A549 (cell line): ENCODE results near the gene SAMD8. TPM values are rescaled to one million over a fixed set of nuclear protein-coding genes. Genes with fewer than 3 reads are reported as not detected.

Experiments
- ATAC-seq, 2 experiments: fragments of 200-7000 bp in 1 of 2; fragments of >200 bp in 1 of 2; cut with Nextera tagmentation in 1 of 2; cut with Tn5 transposase in 1 of 2; 3 replicates each; pipeline versions ENCODE4 v1.8.0 to v1.9.1; 2018 to 2020; ENCODE audit warnings: mild to moderate bottlenecking in 1 of 2, moderate library complexity in 1 of 2
- CTCF ChIA-PET: fragments of 300-600 bp; sonication (Branson Sonifier 250); formaldehyde crosslinking; extraction: SDS; loops from one replicate; lab custom pipeline; 2021; ENCODE audit warnings: antibody characterized with exemption, inconsistent platforms; lab: Yijun Ruan, JAX
- POLR2A ChIA-PET: fragments of 350-600 bp; formaldehyde crosslinking; extraction: SDS; loops from one replicate; lab custom pipeline; 2021; ENCODE audit warnings: antibody characterized with exemption, inconsistent platforms; lab: Yijun Ruan, JAX
- DNase-seq, 2 experiments: peaks; one replicate each; pipeline versions ENCODE4 v3.0.0 to v3.0.0-alpha.2; 2011 to 2016; ENCODE audit warnings: low read depth in 1 of 2, low spot score in 1 of 2
- FAIRE-seq: peaks from 2 replicates; lab custom pipeline; 2011; peaks lifted over from hg19 to GRCh38; lab: Jason Lieb, UNC
- H3K27ac ChIP-seq, 2 experiments: fragments of >200 bp; sonication (Bioruptor Twin); formaldehyde crosslinking; 3 replicates each; pipeline ENCODE4 v1.5.1; 2016 to 2017
- H3K4me1 ChIP-seq: fragments of >200 bp; sonication (Bioruptor Twin); formaldehyde crosslinking; 3 replicates; pipeline ENCODE4 v1.6.1; 2016
- H3K4me2 ChIP-seq: fragments of >200 bp; sonication (Bioruptor Twin); formaldehyde crosslinking; 3 replicates; pipeline ENCODE4 v1.6.1; 2016
- H3K4me3 ChIP-seq: fragments of >200 bp; sonication (Bioruptor Twin); formaldehyde crosslinking; 3 replicates; pipeline ENCODE4 v1.5.1; 2016
- H3K9me3 ChIP-seq: fragments of >200 bp; sonication (Bioruptor Twin); formaldehyde crosslinking; 3 replicates; pipeline ENCODE4 v1.6.1; 2016
- BHLHE40 ChIP-seq: IDR thresholded peaks from 2 replicates; pipeline ENCODE4 v1.6.1; 2012; ENCODE audit warnings: low read depth, low read length, inconsistent platforms
- CEBPB ChIP-seq, 2 experiments: fragments of >200 bp in 1 of 2; sonication (Bioruptor Twin) in 1 of 2; formaldehyde crosslinking in 1 of 2; IDR thresholded peaks; 2 replicates each; pipeline ENCODE4 v1.6.1; 2012 to 2016
- CHD4 ChIP-seq: fragments of 200-600 bp; sonication (generic); IDR thresholded peaks from 2 replicates; pipeline ENCODE4 v1.6.1; 2016; ENCODE audit warnings: antibody characterized with exemption, mild to moderate bottlenecking, borderline replicate concordance
- EHMT2 ChIP-seq: fragments of 200-600 bp; sonication (generic); IDR thresholded peaks from 2 replicates; pipeline ENCODE4 v1.6.1; 2016; ENCODE audit warnings: antibody characterized with exemption, low read depth, mild to moderate bottlenecking, moderate library complexity
- FOSB ChIP-seq: fragments of 250-450 bp; sonication (Bioruptor Pico); IDR thresholded peaks from 2 replicates; pipeline ENCODE4 v1.5.0; 2020; ENCODE audit warnings: mild to moderate bottlenecking, moderate library complexity
- FOSL2 ChIP-seq, 2 experiments: fragments of 450-650 bp in 1 of 2; fragments of >200 bp in 1 of 2; sonication (Bioruptor Twin) in 1 of 2; formaldehyde crosslinking; IDR thresholded peaks; 2 replicates each; pipeline versions ENCODE4 v1.5.0 to v1.6.1; 2016 to 2020; ENCODE audit warnings: mild to moderate bottlenecking in 1 of 2, moderate library complexity in 1 of 2
- FOXS1 ChIP-seq: fragments of 250-450 bp; sonication (Bioruptor Pico); IDR thresholded peaks from 2 replicates; pipeline ENCODE4 v1.5.0; 2020; ENCODE audit warnings: mild to moderate bottlenecking, moderate library complexity
- HDAC2 ChIP-seq: fragments of 200-600 bp; sonication (generic); IDR thresholded peaks from 2 replicates; pipeline ENCODE4 v1.6.1; 2016
- HES2 ChIP-seq: fragments of >200 bp; sonication (Bioruptor Twin); formaldehyde crosslinking; IDR thresholded peaks from 2 replicates; pipeline ENCODE4 v1.6.1; 2016
- HOXB13 ChIP-seq: fragments of 250-450 bp; sonication (Bioruptor Pico); IDR thresholded peaks from 2 replicates; pipeline ENCODE4 v1.5.0; 2020; ENCODE audit warnings: low read depth, mild to moderate bottlenecking, moderate library complexity
- JUN ChIP-seq, 2 experiments: fragments of >200 bp; sonication (Bioruptor Twin); formaldehyde crosslinking; IDR thresholded peaks; 2 replicates in 1 of 2; 3 replicates in 1 of 2; pipeline ENCODE4 v1.6.1; 2016 to 2017
- JUNB ChIP-seq: fragments of >200 bp; sonication (Bioruptor Twin); formaldehyde crosslinking; IDR thresholded peaks from 2 replicates; pipeline ENCODE4 v1.6.1; 2016
- KDM5A ChIP-seq: fragments of 200-600 bp; sonication (generic); IDR thresholded peaks from 2 replicates; pipeline ENCODE4 v1.6.1; 2016; ENCODE audit warnings: antibody characterized with exemption, mild to moderate bottlenecking
- MAZ ChIP-seq: fragments of 150-350 bp; IDR thresholded peaks from 2 replicates; pipeline ENCODE4 v1.6.1; 2014; ENCODE audit warnings: antibody characterized with exemption, low read depth, low read length, borderline replicate concordance
- NPAS2 ChIP-seq: fragments of 250-450 bp; sonication (Bioruptor Pico); IDR thresholded peaks from 2 replicates; pipeline ENCODE4 v1.8.0; 2022; ENCODE audit warnings: mild to moderate bottlenecking, moderate library complexity, borderline replicate concordance
- NR3C1 ChIP-seq: fragments of >200 bp; sonication (Bioruptor Twin); formaldehyde crosslinking; IDR thresholded peaks from 3 replicates; pipeline ENCODE4 v1.6.1; 2017
- PBX3 ChIP-seq: IDR thresholded peaks from 2 replicates; pipeline ENCODE4 v1.6.1; 2012
- PHF8 ChIP-seq: fragments of 200-600 bp; sonication (generic); IDR thresholded peaks from 2 replicates; pipeline ENCODE4 v1.6.1; 2016; ENCODE audit warnings: low read depth, mild to moderate bottlenecking, antibody characterized with exemption, moderate library complexity, borderline replicate concordance
- POLR2A ChIP-seq: IDR thresholded peaks from 2 replicates; pipeline ENCODE4 v1.6.1; 2012; ENCODE audit warnings: mild to moderate bottlenecking, low read length
- POLR2AphosphoS2 ChIP-seq: conservative IDR thresholded peaks from 2 replicates; pipeline ENCODE4 v1.6.1; 2012; ENCODE audit warnings: low read length, improper control_type of control experiment, inconsistent platforms
- RAD21 ChIP-seq, 2 experiments: fragments of >200 bp in 1 of 2; sonication (Bioruptor Twin) in 1 of 2; formaldehyde crosslinking in 1 of 2; IDR thresholded peaks in 1 of 2; conservative IDR thresholded peaks in 1 of 2; 2 replicates in 1 of 2; 3 replicates in 1 of 2; pipeline ENCODE4 v1.6.1; 2012 to 2018; ENCODE audit warnings: inconsistent platforms in 1 of 2
- REST ChIP-seq: fragments of 200-600 bp; sonication (generic); IDR thresholded peaks from 2 replicates; pipeline ENCODE4 v1.6.1; 2016; ENCODE audit warnings: antibody characterized with exemption, mild to moderate bottlenecking, moderate library complexity
- RFX5 ChIP-seq: fragments of 450-650 bp; IDR thresholded peaks from 2 replicates; pipeline ENCODE4 v1.7.1; 2014; ENCODE audit warnings: antibody characterized with exemption, mild to moderate bottlenecking, moderate library complexity
- SMC3 ChIP-seq: fragments of >200 bp; sonication (Bioruptor Twin); formaldehyde crosslinking; IDR thresholded peaks from 3 replicates; pipeline ENCODE4 v1.6.1; 2018; ENCODE audit warnings: inconsistent platforms
- SREBF2 ChIP-seq: fragments of 450-650 bp; IDR thresholded peaks from 2 replicates; pipeline ENCODE4 v1.6.1; 2014; ENCODE audit warnings: mild to moderate bottlenecking, moderate library complexity
- WGBS: methylation state at CpG from one replicate; pipeline ENCODE4 v1.1.6; 2017; ENCODE audit errors: missing lambda C conversion rate; 5-methylcytosine and 5-hydroxymethylcytosine counted together
- polyA plus RNA-seq, 4 experiments: library from polyadenylated mRNA; depleted of rRNA in 3 of 4; stranded (reverse); fragments of >200 nt; fragmentation: RNase III in 1 of 4; extraction: RNeasy Plus Mini Kit Qiagen cat#74134 plus additional on column Dnase treatment in 1 of 4; gene quantifications; 2 replicates in 3 of 4; 3 replicates in 1 of 4; pipeline ENCODE4 v1.2.3, GENCODE V29; 2011 to 2017
- TF ChIP-seq, protein P1 (sequence below): fragments of 450-650 bp; IDR thresholded peaks from 2 replicates; pipeline ENCODE4 v1.6.1; 2014; ENCODE audit warnings: antibody characterized with exemption

The SAMD8 gene
- polyA plus RNA-seq, 2 of the 4 experiments (the other 2 are of a cell fraction) = 10.9 to 27.9 TPM

DNA sequence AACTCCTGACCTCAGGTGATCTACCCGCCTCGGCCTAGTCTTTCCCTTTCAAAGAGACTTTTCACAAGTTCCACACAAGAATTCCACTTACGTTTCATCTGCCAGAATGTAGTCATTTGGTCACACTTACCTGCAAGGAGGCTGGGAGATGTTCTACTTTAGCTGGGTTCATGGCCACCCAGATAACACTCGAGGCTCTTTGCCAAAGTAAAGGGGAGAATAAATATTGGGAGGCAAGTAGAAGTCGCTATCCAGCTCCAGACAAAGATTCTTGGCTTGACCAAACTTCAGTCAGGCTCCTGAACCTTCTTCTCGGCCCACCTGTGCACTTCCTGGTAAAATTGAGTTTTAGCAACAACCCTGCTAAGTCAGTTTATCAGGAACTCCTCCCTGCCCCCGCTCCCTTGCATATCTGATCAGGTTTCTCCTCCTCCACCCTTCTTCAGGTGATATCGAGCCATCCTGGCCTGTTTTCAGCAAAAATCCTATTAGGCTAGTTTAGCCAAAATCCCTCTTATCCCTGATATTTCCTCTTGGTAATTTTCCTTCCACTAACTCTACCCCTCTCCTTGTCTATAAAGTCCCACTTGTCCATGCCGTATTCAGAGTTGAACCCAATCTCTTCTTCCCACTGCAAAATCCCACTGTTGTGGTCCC lies 25.1 kb upstream of the SAMD8 start:
- ATAC-seq (no peak), DNase-seq (no peak), FAIRE-seq (no peak)
- Histone ChIP-seq H3K4me2 (no peak overlapping the region), H3K4me1 (no peaks in the 10 kb centered on the region), H3K27ac (no peak overlapping the region), H3K4me3 (no peak overlapping the region), H3K9me3 (no peaks in the 10 kb centered on the region)
- TF ChIP-seq, protein P1, sequence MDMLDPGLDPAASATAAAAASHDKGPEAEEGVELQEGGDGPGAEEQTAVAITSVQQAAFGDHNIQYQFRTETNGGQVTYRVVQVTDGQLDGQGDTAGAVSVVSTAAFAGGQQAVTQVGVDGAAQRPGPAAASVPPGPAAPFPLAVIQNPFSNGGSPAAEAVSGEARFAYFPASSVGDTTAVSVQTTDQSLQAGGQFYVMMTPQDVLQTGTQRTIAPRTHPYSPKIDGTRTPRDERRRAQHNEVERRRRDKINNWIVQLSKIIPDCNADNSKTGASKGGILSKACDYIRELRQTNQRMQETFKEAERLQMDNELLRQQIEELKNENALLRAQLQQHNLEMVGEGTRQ = no peak
- TF ChIP-seq RAD21 (conservative IDR thresholded peaks at IDR 0.05 in 1 of 2, IDR thresholded peaks at IDR 0.05 in 1 of 2) (no peak), HOXB13 (CRISPR knock-in tag) (no peak), CHD4 (no peak), JUN (IDR thresholded peaks at IDR 0.05) (no peak), BHLHE40 (no peak), HDAC2 (no peak), EHMT2 (no peak), REST (no peak), PBX3 (no peak), JUNB (no peak), NPAS2 (CRISPR knock-in tag) (no peak), NR3C1 (no peak), FOSL2 (IDR thresholded peaks at IDR 0.05) (no peak), FOSL2 (CRISPR knock-in tag; IDR thresholded peaks at IDR 0.05) (no peak), RFX5 (no peak), CEBPB (IDR thresholded peaks at IDR 0.05) (no peak), MAZ (no peak)
- CTCF ChIA-PET = interaction anchor here (1.0 to 1.1 kb wide), 2 partner anchors 10 to 14 kb away, joined by 3 read pairs; no protein-coding TSS in a partner anchor
- POLR2A ChIA-PET = no interaction called here
- 60% methylated on average over 9 of the region's 9 CpGs for WGBS

- no peak overlapping the region for H3K4me2 ChIP-seq
- FAIRE-seq = no peak
- H3K4me1 ChIP-seq = no peaks in the 10 kb centered on the region
- TF ChIP-seq HES2 (no peak), FOXS1 (no peak), KDM5A (no peak), CEBPB (IDR thresholded peaks at IDR 0.05) (no peak), POLR2AphosphoS2 (no peak), NR3C1 (no peak), RAD21 (conservative IDR thresholded peaks at IDR 0.05 in 1 of 2, IDR thresholded peaks at IDR 0.05 in 1 of 2) (no peak), SREBF2 (no peak), POLR2A (no peak), SMC3 (no peak), PHF8 (no peak), HDAC2 (no peak), HOXB13 (CRISPR knock-in tag) (no peak), FOSB (CRISPR knock-in tag) (no peak)
- CTCF ChIA-PET = interaction anchor here (1.3 to 4.9 kb wide), 2 partner anchors 11 to 20 kb away, joined by 3 to 30 read pairs; a partner anchor contains a TSS
- H3K27ac ChIP-seq = no peak overlapping the region
- WGBS = 65% methylated on average over 2 of the region's 2 CpGs
- POLR2A ChIA-PET = no interaction called here
- H3K4me3 ChIP-seq = no peak overlapping the region
- ATAC-seq = no peak
- no peak for DNase-seq
- no peaks in the 10 kb centered on the region for H3K9me3 ChIP-seq
These were observed 22.8 kb upstream of the SAMD8 start for GRCh38 chr10:75088640-75089039.
